ENCODE results near the gene BABAM2. TPM values are rescaled to one million over a fixed set of nuclear protein-coding genes. Genes with fewer than 3 reads are reported as not detected.

BABAM2 gene
- polyA plus RNA-seq, 1 experiment = 32.6 TPM

- H3K27me3 ChIP-seq (ENCODE audit: control insufficient read depth, insufficient read depth, low read length) = no peaks in the 10 kb centered on the region
- no peak overlapping the region for H3K4me3 ChIP-seq (ENCODE audit: low read depth, low read length)
- no peaks in the 10 kb centered on the region for H3K36me3 ChIP-seq (ENCODE audit: control insufficient read depth, insufficient read depth, low read length)
- DNase-seq (ENCODE audit: low read depth) = peak; percentile 84
- CTCF ChIA-PET = interaction anchor here (0.7 to 1.2 kb wide), 4 partner anchors 12 to 479 kb away, joined by 3 to 4 read pairs (median 3); no protein-coding TSS in a partner anchor
- POLR2A ChIA-PET = interaction anchor here (0.6 to 0.8 kb wide), 2 partner anchors 25 to 232 kb away, joined by 3 read pairs; no protein-coding TSS in a partner anchor
- peak; percentile 48 for TF ChIP-seq CTCF (IDR thresholded peaks at IDR 0.05; ENCODE audit: insufficient read depth, low read depth, low read length)
These were observed 64.3 kb downstream of the BABAM2 start for GRCh38 chr2:27954771-27955383.

- no peak for TF ChIP-seq CTCF (IDR thresholded peaks at IDR 0.05; ENCODE audit: insufficient read depth, low read depth, low read length)
- DNase-seq (ENCODE audit: low read depth) = no peak
- Histone ChIP-seq H3K4me3 (ENCODE audit: low read depth, low read length) (no peak overlapping the region), H3K36me3 (ENCODE audit: control insufficient read depth, insufficient read depth, low read length) (no peaks in the 10 kb centered on the region), H3K27me3 (ENCODE audit: control insufficient read depth, insufficient read depth, low read length) (no peaks in the 10 kb centered on the region)
- ChIA-PET POLR2A (interaction anchor here (0.6 kb wide), 1 partner anchor 26 kb away, joined by 3 read pairs; no protein-coding TSS in a partner anchor), CTCF (interaction anchor here (0.7 to 1.2 kb wide), 4 partner anchors 12 to 478 kb away, joined by 3 to 4 read pairs (median 3); no protein-coding TSS in a partner anchor)
These were observed 65.0 kb downstream of the BABAM2 start for GRCh38 chr2:27955384-27956161.

GRCh38 chr2:27956888-27957287 is 66.4 kb downstream of the BABAM2 start:
- no peaks in the 10 kb centered on the region for H3K36me3 ChIP-seq (ENCODE audit: control insufficient read depth, insufficient read depth, low read length)
- no peak for TF ChIP-seq CTCF (IDR thresholded peaks at IDR 0.05; ENCODE audit: insufficient read depth, low read depth, low read length)
- CTCF ChIA-PET = interaction anchor here (0.7 kb wide), 1 partner anchor 497 kb away, joined by 3 read pairs; no protein-coding TSS in a partner anchor
- no peaks in the 10 kb centered on the region for H3K27me3 ChIP-seq (ENCODE audit: control insufficient read depth, insufficient read depth, low read length)
- POLR2A ChIA-PET = no interaction called here
- H3K4me3 ChIP-seq (ENCODE audit: low read depth, low read length) = no peak overlapping the region
- DNase-seq (ENCODE audit: low read depth) = no peak

GRCh38 chr2:27958711-27959378 is 68.3 kb downstream of the BABAM2 start:
- ChIA-PET POLR2A (no interaction called here), CTCF (no interaction called here)
- no peak for TF ChIP-seq CTCF (IDR thresholded peaks at IDR 0.05; ENCODE audit: insufficient read depth, low read depth, low read length)
- no peak for DNase-seq (ENCODE audit: low read depth)
- Histone ChIP-seq H3K36me3 (ENCODE audit: control insufficient read depth, insufficient read depth, low read length) (no peaks in the 10 kb centered on the region), H3K4me3 (ENCODE audit: low read depth, low read length) (no peak overlapping the region), H3K27me3 (ENCODE audit: control insufficient read depth, insufficient read depth, low read length) (no peaks in the 10 kb centered on the region)

- Histone ChIP-seq H3K36me3 (ENCODE audit: control insufficient read depth, insufficient read depth, low read length) (no peaks in the 10 kb centered on the region), H3K4me3 (ENCODE audit: low read depth, low read length) (no peak overlapping the region), H3K27me3 (ENCODE audit: control insufficient read depth, insufficient read depth, low read length) (no peaks in the 10 kb centered on the region)
- POLR2A ChIA-PET = interaction anchor here (0.7 kb wide), 1 partner anchor 13 kb away, joined by 10 read pairs; no protein-coding TSS in a partner anchor
- CTCF ChIA-PET = interaction anchor here (0.9 kb wide), 1 partner anchor 205 kb away, joined by 3 read pairs; no protein-coding TSS in a partner anchor
- DNase-seq (ENCODE audit: low read depth) = no peak
- TF ChIP-seq CTCF (IDR thresholded peaks at IDR 0.05; ENCODE audit: insufficient read depth, low read depth, low read length) = no peak
These were observed 69.0 kb downstream of the BABAM2 start for GRCh38 chr2:27959496-27959895.

Measured in BJ (cell line).